ENCODE measurements around the gene HHIPL1.

- no peak for TF ChIP-seq POLR2AphosphoS5 (IDR thresholded peaks at IDR 0.05)
- TF ChIP-seq POLR2A (IDR thresholded peaks at IDR 0.05), result no peak
Observed at GRCh38 chr14:99721792-99722516, 77.0 kb downstream of the HHIPL1 start.

Measured in breast epithelium (tissue), 3 donors.